Dedifferentiated amniotic fluid mesenchymal stem cell (primary cell): ENCODE measurements around the gene HIVEP1.

Source experiments
- DNase-seq: peaks from one replicate; pipeline ENCODE4 v3.0.0-alpha.2; 2016; ENCODE audit errors: extremely low spot score

Gene HIVEP1

DNA sequence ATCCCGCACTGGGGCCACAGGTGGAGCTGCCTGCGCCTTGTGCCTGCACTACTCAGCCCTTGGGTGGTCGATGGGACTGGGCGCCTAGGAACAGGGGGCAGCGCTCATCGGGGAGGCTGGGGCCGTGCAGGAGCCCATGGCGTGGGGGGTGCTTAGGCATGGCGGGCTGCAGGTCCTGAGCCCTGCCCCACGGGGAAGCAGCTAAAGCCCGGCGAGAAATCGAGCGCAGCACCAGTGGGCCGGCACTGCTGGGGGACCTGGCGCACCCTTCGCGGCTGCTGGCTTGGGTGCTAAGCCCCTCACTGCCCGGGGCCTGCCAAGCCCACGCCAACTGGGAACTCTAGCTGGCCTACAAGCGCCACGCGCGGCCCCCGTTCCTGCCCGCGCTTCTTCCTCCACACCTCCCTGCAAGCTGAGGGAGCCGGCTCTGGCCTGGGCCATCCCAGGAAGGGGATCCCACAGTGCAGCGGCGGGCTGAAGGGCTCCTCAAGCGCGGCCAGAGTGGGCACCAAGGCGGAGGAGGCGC, 5.8 kb downstream of the HIVEP1 start:
- no peak for DNase-seq

DNA sequence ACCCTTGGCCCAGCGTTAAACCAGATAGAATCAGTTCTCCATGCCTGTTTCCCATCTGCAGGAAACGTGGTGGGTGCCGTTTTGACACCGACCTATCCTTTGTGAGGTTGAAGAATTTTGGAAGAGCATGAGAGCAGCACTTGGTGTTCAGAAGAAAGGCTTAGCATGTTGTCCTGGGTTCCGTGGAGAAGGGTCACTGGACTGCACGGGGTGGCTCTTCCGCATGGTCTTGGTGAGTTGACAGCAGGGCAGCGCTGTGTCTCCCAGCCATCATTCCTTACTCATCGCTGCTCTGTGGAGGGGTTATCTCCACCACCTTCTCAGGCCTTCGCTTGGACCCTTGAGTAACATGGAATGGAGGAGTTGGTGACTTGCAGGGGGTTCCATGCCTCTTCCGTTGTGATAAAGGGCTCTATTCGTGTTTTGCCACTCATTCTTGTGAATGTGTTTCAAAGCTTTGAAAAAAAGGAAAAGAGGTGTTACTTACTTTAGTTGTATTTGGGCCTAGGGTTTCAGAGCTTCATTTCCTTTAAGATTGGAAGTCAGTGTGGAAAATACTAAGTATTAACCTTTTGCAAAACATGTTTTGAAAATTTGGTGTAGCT, 8.2 kb downstream of the HIVEP1 start:
- DNase-seq = no peak

DNA sequence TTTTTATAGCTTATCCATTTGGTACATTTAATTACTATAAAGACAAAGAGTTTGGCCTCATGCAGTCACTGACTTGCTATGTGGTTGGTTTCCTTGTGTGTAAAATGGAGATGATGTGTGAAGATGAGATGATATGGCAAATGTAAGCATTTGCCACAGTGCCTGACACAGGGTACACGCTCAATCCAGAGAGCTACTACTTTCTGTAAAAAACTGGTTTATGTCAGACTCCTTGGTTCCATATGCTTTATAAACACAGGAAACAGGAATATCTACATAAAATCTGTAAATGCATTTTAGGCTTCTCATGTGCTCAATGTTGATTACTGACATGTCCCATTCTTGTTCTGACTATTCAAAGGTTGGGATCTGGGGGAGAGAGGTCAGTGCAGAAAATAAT, 10.4 kb downstream of the HIVEP1 start:
- DNase-seq = no peak

DNA sequence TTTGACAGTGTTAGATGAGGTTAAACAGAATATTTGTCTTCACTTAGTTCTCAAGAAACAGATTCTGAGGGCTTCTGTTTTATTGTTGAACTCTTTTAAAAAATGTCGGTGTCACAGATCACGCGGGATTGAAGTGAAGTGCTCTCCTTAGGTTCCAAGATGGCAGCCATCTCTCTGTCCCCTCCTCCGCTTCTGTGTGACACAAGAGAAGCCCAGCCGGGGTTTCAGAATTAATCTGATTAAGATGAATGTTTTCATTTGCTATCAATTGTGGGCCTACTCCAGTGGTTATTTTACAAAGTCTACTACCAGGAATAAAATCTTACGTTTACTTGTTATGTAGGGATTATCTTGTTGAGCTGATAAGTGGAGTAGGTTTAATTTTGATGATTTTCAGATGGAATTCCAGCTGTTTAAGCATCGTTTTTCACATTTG, 10.9 kb downstream of the HIVEP1 start:
- no peak for DNase-seq

DNA sequence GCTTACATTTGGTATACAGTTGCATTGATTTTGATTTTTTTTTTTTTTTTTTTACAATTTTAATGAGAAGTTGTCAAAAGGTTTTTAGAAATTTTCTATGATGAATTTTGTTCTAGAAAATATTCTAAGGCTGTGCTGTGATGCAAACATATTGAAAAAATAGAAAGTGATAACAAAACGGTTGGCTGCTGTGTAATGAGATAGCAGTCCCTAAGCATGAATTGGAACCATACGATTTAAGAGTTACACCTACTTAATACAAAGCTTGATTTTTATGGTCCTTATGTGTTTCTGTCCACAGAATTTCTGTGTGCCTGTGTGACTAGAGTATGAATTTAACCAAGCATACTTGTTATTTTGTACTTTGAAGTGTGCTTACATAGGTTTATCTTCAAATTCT, 12.1 kb downstream of the HIVEP1 start:
- DNase-seq = no peak

DNA sequence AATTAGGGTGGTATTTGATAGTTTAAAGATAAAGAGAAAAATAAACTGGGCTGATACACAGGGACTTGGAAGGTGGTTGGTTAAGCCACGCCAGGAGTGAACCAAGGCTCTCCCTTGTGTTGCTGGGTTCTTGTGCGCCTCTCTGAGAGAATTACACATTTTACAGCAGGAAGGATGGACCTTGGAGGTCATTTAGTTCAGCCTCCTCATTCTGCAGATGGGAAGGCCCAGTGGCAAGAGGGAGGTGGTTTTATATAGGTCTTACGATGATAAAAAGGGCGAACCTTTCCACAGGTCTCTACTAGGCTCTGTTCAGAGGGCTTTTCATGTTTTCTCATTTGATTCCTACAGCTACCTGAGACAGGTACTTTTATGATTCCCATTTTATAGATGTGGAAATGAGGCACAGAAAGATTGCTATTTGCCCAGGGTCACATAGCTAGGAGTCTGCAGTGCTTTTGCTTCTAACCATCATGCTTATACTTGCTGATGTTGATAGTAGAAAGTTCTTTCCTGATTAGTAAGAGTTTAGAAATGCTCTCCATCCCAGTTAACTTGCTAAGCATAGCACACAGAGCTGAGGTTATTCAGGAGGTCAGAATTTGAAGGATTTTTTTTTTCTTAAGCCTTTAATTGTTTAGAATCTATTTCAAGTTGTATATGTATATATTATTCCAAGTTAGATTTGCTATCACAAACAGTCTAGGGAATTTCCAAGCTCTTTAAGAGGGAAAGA, 12.8 kb downstream of the HIVEP1 start:
- DNase-seq = peak; percentile 73

DNA sequence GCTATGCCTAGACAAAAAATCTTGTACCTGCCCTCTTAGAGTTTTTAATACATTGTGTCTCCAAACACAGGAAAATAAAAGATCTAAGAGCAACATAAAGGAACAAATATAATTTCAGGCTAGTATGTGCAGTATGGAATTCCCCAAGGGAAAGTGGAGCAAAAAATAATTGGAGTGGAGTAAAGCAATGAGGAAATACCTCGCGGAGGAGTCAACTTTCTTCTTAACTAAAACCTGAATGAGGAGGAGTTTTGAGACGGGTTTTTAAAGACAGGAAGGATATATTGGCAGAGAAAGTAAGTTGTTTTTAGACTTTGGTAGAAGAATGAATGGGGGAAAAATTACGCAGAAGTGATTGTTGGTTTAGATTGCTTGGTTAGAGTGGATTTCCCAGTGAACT, 14.0 kb downstream of the HIVEP1 start:
- no peak for DNase-seq

DNA sequence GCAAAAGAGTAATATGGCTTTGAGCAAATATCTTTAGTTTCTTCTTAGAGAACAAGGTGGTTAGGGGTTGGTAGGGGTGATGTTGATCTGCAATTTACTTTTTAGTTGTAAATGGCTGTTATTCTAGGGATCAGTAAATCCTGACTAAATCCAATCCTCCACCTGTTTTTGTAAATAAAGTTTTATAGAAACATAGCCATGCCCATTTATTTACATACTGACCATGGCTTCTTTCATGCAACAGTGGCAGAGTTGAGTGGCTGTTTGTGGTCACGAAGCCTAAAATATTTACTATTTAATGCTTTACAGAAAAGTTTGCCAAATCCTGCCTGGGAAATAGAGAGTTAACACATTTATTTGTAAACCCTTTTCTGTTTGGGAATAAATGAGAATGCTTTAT, 14.7 kb downstream of the HIVEP1 start:
- DNase-seq = no peak

DNA sequence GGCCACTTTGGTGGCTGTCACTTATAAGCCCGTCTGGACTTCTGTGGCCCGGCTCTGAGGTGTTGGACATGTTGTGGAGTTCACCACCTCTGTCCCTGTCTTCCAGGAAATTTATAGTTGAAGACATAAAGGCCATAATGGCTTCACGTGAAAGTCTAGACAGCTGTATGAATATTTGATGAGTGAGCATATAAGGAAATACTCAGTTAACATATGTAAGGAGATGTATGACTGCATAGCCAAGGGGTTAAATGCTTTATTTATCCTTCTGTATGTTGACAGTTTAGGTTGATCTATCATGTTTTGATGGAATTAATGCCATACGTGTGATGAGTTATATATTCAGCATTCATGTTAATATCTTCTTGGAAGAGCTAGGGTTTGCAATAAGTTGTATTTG, 16.1 kb downstream of the HIVEP1 start:
- DNase-seq = no peak

DNA sequence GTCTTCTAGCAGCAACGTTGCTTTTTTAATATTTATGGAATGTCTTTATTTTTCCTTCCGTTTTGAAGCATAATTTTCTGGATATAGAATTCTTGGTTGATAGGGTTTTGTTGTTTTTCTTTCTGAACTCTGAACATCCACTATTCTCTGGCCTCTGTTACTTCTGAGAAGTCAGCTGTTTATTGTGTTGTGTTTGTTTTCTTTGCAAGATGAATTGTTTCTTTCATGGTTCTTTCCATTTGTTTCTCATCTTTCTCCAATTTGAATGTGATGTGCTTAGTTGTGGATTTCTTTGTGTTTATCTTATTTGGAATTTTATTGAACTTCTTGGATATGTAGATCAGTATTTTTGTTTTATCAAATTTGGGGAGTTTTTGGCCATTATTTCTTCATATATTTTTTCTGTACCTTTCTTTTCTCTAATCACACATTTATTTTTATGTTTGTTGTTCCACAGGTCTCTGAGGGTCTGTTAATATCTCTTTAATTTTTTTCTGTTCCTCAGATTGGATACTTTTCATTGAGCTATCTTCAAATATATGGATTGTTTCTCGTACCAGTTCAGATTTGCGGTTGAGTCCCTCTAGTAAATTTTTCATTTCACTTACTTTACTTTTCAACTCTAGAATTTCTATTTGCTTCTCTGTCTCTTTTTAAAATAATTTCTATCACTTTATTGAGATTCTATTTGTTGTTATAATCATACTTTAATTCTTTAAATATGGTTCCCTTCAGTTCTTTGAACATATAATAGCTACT, 18.0 kb downstream of the HIVEP1 start:
- no peak for DNase-seq

DNA sequence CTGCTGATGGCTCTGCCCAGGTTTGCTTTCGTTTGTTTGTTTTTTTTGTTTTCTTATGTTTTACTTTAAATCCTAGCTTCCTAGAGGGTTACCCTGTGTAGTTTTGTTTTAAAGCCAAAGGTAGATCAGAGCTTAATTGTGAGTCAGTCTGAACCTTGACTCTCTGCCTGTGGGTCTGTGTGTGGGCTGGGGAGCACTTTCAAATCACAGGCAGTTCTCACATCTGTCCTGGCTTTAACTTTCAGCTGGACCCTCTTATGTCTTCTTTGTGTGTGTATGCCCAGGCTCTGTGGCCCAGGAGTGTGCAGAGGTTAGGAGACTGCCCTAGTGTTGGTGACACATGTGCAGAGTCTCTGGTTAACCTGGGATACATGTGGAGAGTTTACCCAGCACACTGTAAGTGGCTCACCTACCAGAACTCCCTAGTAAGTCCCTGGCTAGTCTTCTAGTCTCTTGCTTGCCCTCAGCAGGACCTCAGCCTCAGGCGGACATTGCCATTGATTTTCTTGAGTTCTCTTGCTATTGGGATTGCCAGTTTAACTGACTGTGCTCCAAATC, 19.0 kb downstream of the HIVEP1 start:
- no peak for DNase-seq

DNA sequence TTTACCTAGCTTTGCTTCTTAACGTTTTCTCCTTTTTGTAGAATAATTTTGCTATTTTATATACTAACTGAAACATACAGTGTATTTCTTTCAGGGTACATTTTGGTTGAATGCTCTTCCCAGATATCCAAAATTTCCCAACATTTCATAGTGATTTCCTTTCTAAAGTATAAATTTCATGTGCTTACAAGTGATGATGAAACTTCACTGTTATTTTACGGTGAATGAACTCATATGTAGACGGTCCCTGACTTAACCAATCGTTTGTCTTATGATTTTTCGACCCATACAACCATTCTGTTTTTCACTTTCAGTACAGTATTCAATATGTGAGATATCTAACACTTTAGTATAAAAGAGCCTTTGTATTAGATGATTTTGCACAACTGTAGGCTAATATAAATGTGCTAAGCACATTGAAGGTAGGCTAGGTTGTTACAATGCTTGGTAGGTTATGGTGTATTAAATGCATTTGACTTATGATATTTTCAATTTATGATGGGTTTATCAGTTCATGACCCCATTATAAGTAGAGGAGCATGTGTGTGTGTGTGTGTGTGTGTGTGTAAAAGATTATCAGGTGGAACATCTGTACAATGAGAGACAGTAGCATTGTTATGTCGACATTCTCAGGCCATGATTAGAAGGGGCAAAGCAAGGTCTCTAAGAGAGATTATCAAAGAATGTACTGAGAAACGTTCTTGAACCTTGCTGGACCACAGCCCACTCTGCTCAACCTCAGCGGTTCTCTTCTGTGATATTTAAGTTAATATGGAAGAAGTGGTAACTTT, 20.9 kb downstream of the HIVEP1 start:
- DNase-seq = no peak

DNA sequence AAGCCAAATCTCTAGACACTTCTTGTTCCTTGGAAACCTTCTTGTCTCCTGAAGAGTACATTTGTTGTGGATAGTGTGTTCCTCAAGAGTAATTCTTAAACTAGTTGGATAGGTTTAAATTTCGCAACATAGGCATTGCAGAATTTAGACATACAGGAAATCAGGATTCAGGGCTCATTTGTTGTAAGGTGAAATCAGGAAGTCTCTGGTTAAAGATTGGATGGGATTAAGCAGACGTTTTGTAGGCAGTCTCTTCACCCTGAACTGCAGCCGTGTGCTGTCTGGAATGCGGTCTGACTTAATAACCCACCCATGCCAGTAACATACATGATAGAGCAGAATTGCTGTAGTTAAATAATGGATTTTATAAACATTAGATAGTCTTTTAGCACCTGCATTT, 21.7 kb downstream of the HIVEP1 start:
- DNase-seq = no peak

DNA sequence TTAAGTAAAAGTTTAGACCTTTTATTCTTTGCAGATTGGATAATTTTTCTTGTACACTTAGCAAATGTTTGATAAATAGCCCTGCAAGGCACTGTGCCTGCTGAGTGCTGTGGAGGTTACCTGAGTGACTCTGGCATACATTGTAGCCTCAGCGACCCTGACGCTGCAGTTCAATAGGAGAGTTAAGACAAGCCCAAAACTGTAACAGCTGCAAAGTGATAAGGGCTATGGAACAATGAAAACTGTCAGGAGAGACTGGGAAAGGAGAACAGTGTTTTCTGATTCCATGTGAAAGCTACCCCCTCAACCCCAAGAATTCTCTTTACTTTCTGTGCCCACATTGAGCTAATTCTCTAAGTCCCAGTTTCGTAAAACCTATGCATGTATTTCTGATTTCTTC, 22.2 kb downstream of the HIVEP1 start:
- DNase-seq = no peak

DNA sequence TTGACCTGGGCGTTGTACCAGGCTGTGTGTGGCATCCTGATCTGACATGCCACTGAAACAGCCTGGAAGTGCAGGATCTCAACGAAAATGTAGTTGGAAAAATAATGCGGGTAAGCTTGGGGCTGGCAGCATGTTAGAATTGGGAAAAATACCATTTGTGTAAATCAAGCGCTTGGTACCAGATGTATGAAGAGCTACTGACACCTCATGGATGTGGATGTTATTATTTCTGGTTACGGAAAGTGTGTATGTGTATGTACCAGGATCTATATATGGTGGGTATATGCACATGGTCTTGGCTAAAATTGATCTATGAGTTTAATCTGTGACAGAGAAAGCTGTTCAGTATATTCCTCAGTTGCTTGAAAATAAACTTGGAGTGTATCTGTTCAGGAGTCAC, 22.7 kb downstream of the HIVEP1 start:
- DNase-seq = no peak

DNA sequence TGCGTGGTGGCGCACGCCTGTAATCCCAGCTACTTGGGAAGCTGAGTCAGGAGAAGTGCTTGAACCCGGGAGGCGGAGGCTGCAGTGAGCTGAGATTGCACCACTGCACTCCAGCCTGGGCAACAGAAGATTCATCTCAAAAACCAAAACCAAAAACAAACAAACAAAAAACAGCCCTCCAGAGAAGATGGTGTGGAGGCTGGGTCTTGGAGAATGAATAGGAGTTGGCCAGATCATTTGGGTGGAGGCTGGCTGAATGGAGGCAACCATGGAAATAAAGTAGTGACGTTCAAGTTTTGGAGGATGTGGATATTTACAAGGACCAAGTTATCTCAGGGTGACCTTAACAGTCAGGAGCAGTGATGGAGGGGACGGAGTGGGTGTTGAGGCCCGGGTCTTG, 24.7 kb downstream of the HIVEP1 start:
- DNase-seq = no peak

DNA sequence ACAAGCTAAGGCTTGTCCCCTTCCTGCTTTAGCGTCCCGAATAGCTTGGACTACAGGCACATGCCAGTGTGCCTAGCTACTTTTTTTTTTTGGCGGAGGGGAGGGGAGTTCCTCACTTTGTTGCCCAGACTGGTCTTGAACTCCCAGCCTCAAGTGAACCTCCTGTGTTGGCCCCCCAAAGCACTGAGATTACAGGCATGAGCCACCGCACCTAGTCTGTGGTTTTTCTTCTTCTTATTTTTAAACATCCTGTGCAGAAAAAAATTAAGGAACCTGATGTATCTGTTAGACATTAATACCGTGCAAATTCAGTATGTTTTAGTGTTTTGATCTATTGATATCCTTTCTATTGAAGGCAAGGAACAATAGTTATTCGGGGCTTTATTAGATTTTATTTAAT, 25.7 kb downstream of the HIVEP1 start:
- no peak for DNase-seq

DNA sequence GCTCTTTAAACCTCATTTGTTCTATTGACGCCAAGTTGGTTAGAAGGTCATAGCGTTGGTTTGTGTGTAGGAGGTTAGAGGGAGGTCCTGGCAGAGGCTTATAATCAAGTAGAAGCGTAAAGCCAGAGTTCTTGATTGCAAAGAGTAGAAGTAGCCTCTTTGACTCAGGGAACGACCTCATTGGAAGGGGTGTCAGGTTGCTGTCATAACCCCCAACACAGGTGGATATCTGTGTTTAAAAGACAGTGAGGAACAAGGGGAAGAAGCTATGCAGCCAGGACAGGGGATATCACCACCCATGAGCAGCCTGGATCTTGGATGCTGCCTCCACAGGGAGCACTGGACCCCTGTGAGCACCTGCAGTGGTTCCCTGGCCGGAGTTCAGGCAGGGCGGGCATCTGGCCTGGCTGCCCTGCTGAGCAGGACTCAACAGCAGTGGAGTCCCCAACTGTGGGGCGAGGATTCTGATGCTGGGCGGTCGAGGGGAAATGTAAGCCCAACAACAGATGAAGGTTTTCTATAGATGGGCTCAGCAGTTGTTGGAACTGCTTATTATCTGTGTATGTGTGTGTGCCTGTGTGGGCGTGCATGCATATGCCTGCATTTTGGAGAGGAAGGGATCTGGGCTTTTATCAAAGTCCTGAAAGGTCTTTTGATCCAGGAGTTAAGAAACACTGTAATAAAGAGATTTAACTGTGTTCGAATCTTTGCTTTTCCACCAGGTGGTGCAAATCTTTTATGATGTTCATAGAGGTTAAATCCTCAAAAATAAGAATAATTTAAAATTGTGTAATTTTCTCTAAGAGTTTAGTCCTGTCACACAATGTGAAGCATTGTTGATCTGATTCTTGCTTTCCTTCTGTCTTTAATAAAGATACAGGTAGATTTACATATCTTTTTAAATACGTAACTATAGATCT, 27.7 kb downstream of the HIVEP1 start:
- no peak for DNase-seq

DNA sequence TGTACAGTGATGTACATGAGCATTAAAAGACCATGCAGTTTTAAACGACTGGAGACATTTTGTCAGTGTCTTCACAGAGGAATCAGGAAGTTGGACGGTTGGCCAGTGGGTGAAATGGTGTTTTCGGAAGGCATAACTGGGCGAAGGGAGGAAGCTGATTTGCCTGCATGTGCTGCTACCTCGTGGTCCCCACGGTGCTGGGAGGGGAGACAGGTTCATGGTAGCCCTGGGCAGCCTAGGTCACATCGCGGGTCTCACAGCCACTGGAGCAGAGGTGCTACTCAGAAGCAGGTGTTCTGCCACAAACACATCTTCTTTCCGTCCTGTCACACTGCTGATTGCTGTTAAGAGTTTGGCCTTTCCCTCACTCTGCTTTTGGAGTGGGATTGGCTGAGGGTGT, 35.2 kb downstream of the HIVEP1 start:
- no peak for DNase-seq

DNA sequence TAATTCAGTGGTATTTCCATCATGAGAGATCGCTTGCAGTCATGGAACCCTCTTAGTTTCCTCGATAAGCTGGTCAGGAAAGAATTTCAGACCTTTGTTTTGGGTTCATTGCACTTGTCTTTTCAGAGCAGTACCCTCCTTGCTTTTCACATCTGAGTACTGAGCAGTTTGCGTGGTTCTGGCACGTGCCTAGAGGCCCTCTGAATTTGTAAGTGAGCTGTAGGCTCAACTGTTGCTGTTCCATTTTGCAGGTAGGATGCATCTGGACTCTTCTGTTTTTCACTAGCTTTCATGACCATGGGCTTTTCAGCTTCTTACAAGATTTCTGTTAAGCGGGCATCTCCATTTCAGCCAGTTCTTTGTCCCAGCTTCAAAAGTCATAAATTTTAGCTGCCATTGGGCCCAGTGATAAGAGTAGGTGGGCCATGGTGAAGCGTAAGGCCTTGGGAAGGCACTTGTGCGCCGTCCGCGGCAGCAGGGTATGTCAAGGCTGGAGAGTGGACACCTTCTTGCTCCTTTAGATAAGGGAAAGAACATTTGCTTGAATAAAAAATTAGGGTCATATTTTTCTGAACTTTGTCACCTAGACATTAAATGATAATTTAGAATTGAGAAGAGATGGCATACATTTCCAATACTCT, 35.8 kb downstream of the HIVEP1 start:
- no peak for DNase-seq
